Neuronal stem cell (in vitro differentiated cells): ENCODE results near the gene FBXO44. TPM values are rescaled to one million over a fixed set of nuclear protein-coding genes. Genes with fewer than 3 reads are reported as not detected.
"Not testable (repeated sequence)": the region's sequence is repeated elsewhere in the genome, so short reads cannot be mapped to it uniquely, and the experiment has no call there.

Source experiments
- DNase-seq: peaks from one replicate; pipeline ENCODE4 v3.0.0-alpha.2; 2013; ENCODE audit warnings: low spot score
- H2AFZ ChIP-seq: one replicate; pipeline ENCODE4 v1.6.1; 2013; ENCODE audit warnings: mild to moderate bottlenecking, low read length, inconsistent platforms
- H2AK5ac ChIP-seq: 2 replicates; pipeline ENCODE4 v1.6.1; 2013; ENCODE audit warnings: low read depth, mild to moderate bottlenecking, inconsistent platforms, low read length, moderate library complexity, mixed read lengths
- H2BK120ac ChIP-seq: 2 replicates; pipeline ENCODE4 v1.6.1; 2013; ENCODE audit warnings: low read depth, mild to moderate bottlenecking, inconsistent platforms, low read length, moderate library complexity, mixed read lengths
- H2BK12ac ChIP-seq: one replicate; pipeline ENCODE4 v1.6.1; 2013; ENCODE audit warnings: low read length, inconsistent platforms
- H2BK15ac ChIP-seq: 2 replicates; pipeline ENCODE4 v1.6.1; 2013; ENCODE audit warnings: mild to moderate bottlenecking, low read length, inconsistent platforms, mixed read lengths
- H2BK5ac ChIP-seq: one replicate; pipeline ENCODE4 v1.6.1; 2013; ENCODE audit warnings: inconsistent platforms, mild to moderate bottlenecking, low read length, moderate library complexity
- H3K14ac ChIP-seq: one replicate; pipeline ENCODE4 v1.6.1; 2013; ENCODE audit warnings: low read length, inconsistent platforms
- H3K18ac ChIP-seq: 2 replicates; pipeline ENCODE4 v1.6.1; 2013; ENCODE audit warnings: low read length, inconsistent platforms
- H3K23ac ChIP-seq: 2 replicates; pipeline ENCODE4 v1.6.1; 2013; ENCODE audit warnings: low read depth, mild to moderate bottlenecking, mixed read lengths, low read length, inconsistent platforms; ENCODE audit not compliant: poor library complexity
- H3K27ac ChIP-seq: replicated peaks from 3 replicates; pipeline ENCODE4 v1.5.1; 2013; ENCODE audit warnings: low read length, inconsistent platforms
- H3K27me3 ChIP-seq, 3 experiments: 2 replicates each; pipeline ENCODE4 v1.6.1; 2013; ENCODE audit warnings: low read length in 3 of 3, mild to moderate bottlenecking in 2 of 3, inconsistent platforms in 1 of 3, low read depth in 1 of 3, mixed read lengths in 1 of 3, moderate library complexity in 1 of 3; ENCODE audit not compliant: control insufficient read depth in 3 of 3, insufficient read depth in 3 of 3
- H3K36me3 ChIP-seq, 2 donors: replicated peaks in 1 of 2; 2 replicates each; pipeline ENCODE4 v1.6.1; 2013; ENCODE audit warnings: low read length in 2 of 2; ENCODE audit not compliant: control insufficient read depth in 2 of 2, insufficient read depth in 2 of 2
- H3K4ac ChIP-seq: 2 replicates; pipeline ENCODE4 v1.6.1; 2013; ENCODE audit warnings: inconsistent platforms, mild to moderate bottlenecking, low read length, moderate library complexity
- H3K4me1 ChIP-seq, 2 donors: 1 replicate in 1 of 2; 2 replicates in 1 of 2; pipeline ENCODE4 v1.6.1; 2013; ENCODE audit warnings: low read length in 2 of 2, low read depth in 1 of 2; ENCODE audit not compliant: control insufficient read depth in 2 of 2, insufficient read depth in 1 of 2
- H3K4me2 ChIP-seq: one replicate; pipeline ENCODE4 v1.6.1; 2013; ENCODE audit warnings: mild to moderate bottlenecking, low read length, inconsistent platforms; ENCODE audit not compliant: insufficient read depth, poor library complexity, severe bottlenecking
- H3K4me3 ChIP-seq, 2 donors: 2 replicates each; pipeline ENCODE4 v1.5.1; 2013; ENCODE audit warnings: low read length in 2 of 2, mild to moderate bottlenecking in 2 of 2, inconsistent platforms in 1 of 2, moderate library complexity in 1 of 2
- H3K79me1 ChIP-seq: one replicate; pipeline ENCODE4 v1.6.1; 2013; ENCODE audit warnings: low read depth, mild to moderate bottlenecking, inconsistent platforms, low read length, moderate library complexity
- H3K9ac ChIP-seq: one replicate; pipeline ENCODE4 v1.6.1; 2013; ENCODE audit warnings: mild to moderate bottlenecking, low read depth, low read length, inconsistent platforms; ENCODE audit not compliant: poor library complexity
- H3K9me3 ChIP-seq, 2 donors: replicated peaks in 1 of 2; 2 replicates each; pipeline versions ENCODE3 to v1.6.1; 2013; ENCODE audit warnings: low read length in 2 of 2, mild to moderate bottlenecking in 2 of 2, inconsistent platforms in 1 of 2, low read depth in 1 of 2, mixed read lengths in 1 of 2, moderate library complexity in 1 of 2; ENCODE audit not compliant: control insufficient read depth in 2 of 2, insufficient read depth in 1 of 2
- H4K8ac ChIP-seq: one replicate; pipeline ENCODE4 v1.6.1; 2013; ENCODE audit warnings: low read depth, mild to moderate bottlenecking, inconsistent platforms, low read length, moderate library complexity
- H4K91ac ChIP-seq: one replicate; pipeline ENCODE4 v1.6.1; 2013; ENCODE audit warnings: low read length, low read depth, mild to moderate bottlenecking, inconsistent platforms; ENCODE audit not compliant: poor library complexity
- WGBS, 2 donors: extraction: QIAGEN DNeasy Blood & Tissue Kit; methylation state at CpG; one replicate each; pipeline ENCODE4 v1.1.7; 2013; ENCODE audit warnings: missing lambda C conversion rate in 2 of 2, mixed read lengths in 1 of 2; ENCODE audit not compliant: insufficient read length in 2 of 2, insufficient replicate concordance in 1 of 2; ENCODE audit errors: extremely low coverage in 2 of 2; 5-methylcytosine and 5-hydroxymethylcytosine counted together
- polyA plus RNA-seq, 2 experiments: library from polyadenylated mRNA; stranded (reverse); fragments of 200-250 nt; gene quantifications; one replicate each; pipeline ENCODE4 v1.2.3, GENCODE V29; 2013

Gene FBXO44
- 16.4 TPM for polyA plus RNA-seq (2013, experiment 1 of 2)
- 16.6 TPM for polyA plus RNA-seq (2013, experiment 2 of 2)

DNA sequence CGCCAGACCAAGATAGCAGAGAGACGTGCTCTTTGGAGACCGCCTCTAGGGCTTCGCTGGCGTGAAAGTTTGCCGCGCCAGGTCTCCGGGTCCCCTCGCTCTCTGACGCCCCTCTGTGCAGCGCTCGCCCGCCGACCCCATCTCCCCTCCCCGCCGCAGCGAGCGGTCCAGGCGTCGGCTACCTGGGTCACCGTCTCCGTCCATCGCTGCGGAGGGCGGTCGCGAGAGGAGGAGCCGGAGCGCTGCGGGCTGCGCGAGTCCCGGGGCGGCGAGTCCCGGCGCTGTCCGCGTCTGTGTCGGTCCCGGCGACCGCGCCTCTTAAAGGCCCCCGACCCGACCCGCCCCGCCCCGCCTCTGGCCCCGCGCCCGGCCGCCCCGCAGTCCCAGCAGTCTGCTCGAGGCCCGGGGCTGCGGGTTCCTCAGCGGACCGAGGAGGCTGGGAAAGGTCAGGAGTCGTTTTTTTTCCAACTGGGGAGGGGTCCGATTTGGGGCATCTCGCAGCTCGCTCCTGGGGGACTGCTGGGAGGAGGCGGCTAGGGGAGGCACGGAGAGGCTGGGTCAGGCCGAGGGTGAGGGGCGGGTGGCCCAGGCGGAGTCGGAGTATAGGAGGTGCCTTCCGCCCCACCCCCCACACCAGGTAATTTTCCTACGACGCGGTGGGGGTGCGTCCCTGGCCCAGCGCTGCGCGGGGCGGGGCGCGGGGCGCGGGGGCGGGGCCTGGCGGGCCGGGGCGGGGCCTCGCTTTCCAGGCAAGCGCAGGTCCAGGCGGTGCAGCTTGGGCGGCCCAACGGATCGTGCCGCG lies at the start of gene FBXO44, which contains the start of gene FBXO2:
FBXO44 (plus strand) TSS at position 741 of the 802 bp plus-strand sequence. CDS start 959 bp downstream, outside the sequence.
FBXO2 (minus strand) TSS at position 293 of the 802 bp plus-strand sequence; CDS start at position 204, 89 bp downstream.
- peak within 1 kb of the TSS; percentile 74 to 88 for H3K4me3 ChIP-seq
- H2BK12ac ChIP-seq: no peak within 1 kb of the TSS
- H3K36me3 ChIP-seq: peaks cover 5 to 10% of the 10 kb centered on the region in 2 donors
- peak within 1 kb of the TSS; percentile 80 for H3K9ac ChIP-seq
- no CpG with 5 or more reads among the region's 94 CpGs for WGBS, 2 donors
- peak within 1 kb of the TSS; percentile 96 for H2AK5ac ChIP-seq
- peak; percentile 54 for DNase-seq
- peaks cover 4 to 51% (median 38%) of the 10 kb centered on the region in 3 experiments for H3K27me3 ChIP-seq
- no peak within 1 kb of the TSS for H2BK120ac ChIP-seq
- no peaks in the 10 kb centered on the region for H3K79me1 ChIP-seq
- H4K8ac ChIP-seq: no peak within 1 kb of the TSS
- no peak within 1 kb of the TSS for H3K23ac ChIP-seq
- no peak within 1 kb of the TSS for H3K4ac ChIP-seq
- no peak within 1 kb of the TSS for H3K27ac ChIP-seq
- peak within 1 kb of the TSS; percentile 94 for H3K4me2 ChIP-seq
- H3K4me1 ChIP-seq: peaks cover 7 to 20% of the 10 kb centered on the region in 2 donors
- peak within 1 kb of the TSS; percentile 46 for H2BK5ac ChIP-seq
- H3K18ac ChIP-seq: peak within 1 kb of the TSS; percentile 92
- peak within 1 kb of the TSS; percentile 88 for H2BK15ac ChIP-seq
- H3K14ac ChIP-seq: peak within 1 kb of the TSS; percentile 94
- no peaks in the 10 kb centered on the region for H3K9me3 ChIP-seq
- peak within 1 kb of the TSS; percentile 94 for H2AFZ ChIP-seq
- no peak within 1 kb of the TSS for H4K91ac ChIP-seq

- WGBS, 2 donors: no CpG with 5 or more reads among the region's 6 CpGs
- Histone ChIP-seq H3K79me1 (no peaks in the 10 kb centered on the region), H2AK5ac (no peak overlapping the region), H3K4me1 (peaks cover 0 to 7% of the 10 kb centered on the region in 2 donors), H3K4ac (no peak overlapping the region), H3K9ac (no peak overlapping the region), H4K91ac (no peak overlapping the region), H3K4me2 (no peak overlapping the region), H2BK15ac (no peak overlapping the region), H2BK120ac (no peak overlapping the region), H4K8ac (no peak overlapping the region), H3K36me3 (no peaks in the 10 kb centered on the region), H2AFZ (no peak overlapping the region), H2BK5ac (no peak overlapping the region), H3K27me3 (peaks cover 0 to 13% (median 0%) of the 10 kb centered on the region in 3 experiments), H2BK12ac (no peak overlapping the region), H3K4me3 (no peak overlapping the region), H3K9me3 (peaks cover 4% of the 10 kb centered on the region in 2 donors), H3K14ac (no peak overlapping the region), H3K18ac (no peak overlapping the region), H3K23ac (no peak overlapping the region), H3K27ac (no peak overlapping the region)
- DNase-seq: no peak
Measured at GRCh38 chr1:11606775-11607174, 47.9 kb upstream of the FBXO44 start.

DNA sequence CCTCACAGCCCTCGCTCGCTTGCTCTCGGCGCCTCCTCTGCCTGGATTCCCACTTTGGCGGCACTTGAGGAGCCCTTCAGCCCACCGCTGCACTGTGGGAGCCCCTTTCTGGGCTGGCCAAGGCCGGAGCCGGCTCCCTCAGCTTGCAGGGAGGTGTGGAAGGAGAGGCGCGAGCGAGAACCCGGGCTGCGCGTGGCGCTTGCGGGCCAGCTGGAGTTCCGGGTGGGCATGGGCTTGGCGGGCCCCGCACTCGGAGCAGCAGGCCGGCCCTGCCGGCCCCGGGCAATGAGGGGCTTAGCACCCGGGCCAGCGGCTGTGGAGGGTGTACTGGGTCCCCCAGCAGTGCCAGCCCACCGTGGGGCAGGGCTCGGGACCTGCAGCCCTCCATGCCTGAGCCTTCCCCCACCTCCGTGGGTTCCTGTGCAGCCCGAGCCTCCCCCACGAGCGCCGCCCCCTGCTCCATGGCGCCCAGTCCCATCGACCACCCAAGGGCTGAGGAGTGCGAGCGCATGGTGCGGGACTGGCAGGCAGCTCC lies 46.0 kb upstream of the FBXO44 start:
- not testable (repeated sequence) for H3K79me1 ChIP-seq, DNase-seq, H3K4me3 ChIP-seq, H3K27ac ChIP-seq, H4K91ac ChIP-seq, H3K14ac ChIP-seq, H3K9me3 ChIP-seq, H3K23ac ChIP-seq, H3K4ac ChIP-seq, H3K18ac ChIP-seq, H2AK5ac ChIP-seq, H3K4me2 ChIP-seq, H3K27me3 ChIP-seq, H2BK5ac ChIP-seq, H2BK12ac ChIP-seq, H2AFZ ChIP-seq, H3K36me3 ChIP-seq, H2BK15ac ChIP-seq, H4K8ac ChIP-seq, H2BK120ac ChIP-seq, H3K9ac ChIP-seq, H3K4me1 ChIP-seq
- WGBS, 2 donors: no CpG with 5 or more reads among the region's 37 CpGs

DNA sequence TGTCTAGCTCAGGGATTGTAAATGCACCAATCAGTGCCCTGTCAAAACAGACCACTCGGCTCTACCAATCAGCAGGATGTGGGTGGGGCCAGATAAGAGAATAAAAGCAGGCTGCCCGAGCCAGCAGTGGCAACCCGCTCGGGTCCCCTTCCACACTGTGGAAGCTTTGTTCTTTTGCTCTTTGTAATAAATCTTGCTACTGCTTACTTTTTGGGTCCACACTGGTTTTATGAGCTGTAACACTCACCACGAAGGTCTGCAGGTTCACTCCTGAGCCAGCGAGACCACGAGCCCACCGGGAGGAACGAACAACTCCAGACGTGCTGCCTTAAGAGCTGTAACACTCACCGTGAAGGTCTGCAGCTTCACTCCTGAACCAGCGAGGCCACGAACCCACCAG lies 45.3 kb upstream of the FBXO44 start:
- not testable (repeated sequence) for H2BK5ac ChIP-seq, H2BK120ac ChIP-seq, H4K8ac ChIP-seq, H3K9me3 ChIP-seq, H3K18ac ChIP-seq, H2BK12ac ChIP-seq, H3K4me2 ChIP-seq, H3K79me1 ChIP-seq, H3K23ac ChIP-seq, H3K4me1 ChIP-seq, H2BK15ac ChIP-seq, H4K91ac ChIP-seq, H3K14ac ChIP-seq, H2AFZ ChIP-seq, H2AK5ac ChIP-seq, H3K36me3 ChIP-seq, H3K4ac ChIP-seq, H3K27ac ChIP-seq, H3K4me3 ChIP-seq, H3K9ac ChIP-seq, DNase-seq, H3K27me3 ChIP-seq
- no CpG with 5 or more reads among the region's 13 CpGs for WGBS, 2 donors
